Left lung (tissue), 10 donors: ENCODE results near the gene DNAJC1. TPM values are rescaled to one million over a fixed set of nuclear protein-coding genes. Genes with fewer than 3 reads are reported as not detected.

Source experiments
- ATAC-seq: fragments of 200-7000 bp; cut with Tn5 transposase; one replicate; pipeline ENCODE4 v1.9.1; 2020; ENCODE audit warnings: moderate library complexity
- DNase-seq, 4 donors: peaks; one replicate each; pipeline ENCODE4 v3.0.0-alpha.2; 2013 to 2020
- H3K27ac ChIP-seq, 2 donors: fragments of 200-600 bp; sonication (generic) in 1 of 2; one replicate each; pipeline versions ENCODE4 v1.5.0 to v1.8.0; 2020 to 2021
- H3K27me3 ChIP-seq, 2 donors: fragments of 200-600 bp; sonication (generic) in 1 of 2; one replicate each; pipeline versions ENCODE4 v1.5.0 to v1.8.0; 2020 to 2021
- H3K36me3 ChIP-seq, 2 donors: fragments of 200-600 bp; sonication (generic) in 1 of 2; one replicate each; pipeline versions ENCODE4 v1.5.0 to v1.8.0; 2020 to 2021
- H3K4me1 ChIP-seq, 2 donors: fragments of 200-600 bp; one replicate each; pipeline ENCODE4 v1.8.0; 2021
- H3K4me3 ChIP-seq, 2 donors: fragments of 200-600 bp; sonication (generic) in 1 of 2; one replicate each; pipeline versions ENCODE4 v1.5.0 to v1.8.0; 2020 to 2021; ENCODE audit warnings: mild to moderate bottlenecking in 1 of 2
- H3K9me3 ChIP-seq, 2 donors: fragments of 200-600 bp; sonication (generic) in 1 of 2; one replicate each; pipeline versions ENCODE4 v1.5.0 to v1.8.0; 2020 to 2021
- intact Hi-C, 2 donors: fragments of 100-400 bp; cut with DNase I; formaldehyde crosslinking; loops; one replicate each; pipeline versions ENCODE4 v1.11.2 to v1.14.2; 2022
- polyA plus RNA-seq, 6 donors: library from polyadenylated mRNA; unstranded; fragments of 120-200 nt; gene quantifications; one replicate each; pipeline ENCODE4 v1.2.1, GENCODE V29; 2013; ENCODE audit not compliant: insufficient read length in 6 of 6
- total RNA-seq, 2 donors: library from RNA; stranded (reverse); fragmentation: NEBNext Ultra II Directional; extraction: Animal tissue kit (Norgen Biotek cat#: 25700); gene quantifications; one replicate each; pipeline ENCODE4 v1.2.1, GENCODE V29; 2021
- TF ChIP-seq, protein P1 (sequence below), 2 donors: fragments of 200-600 bp; sonication (generic) in 1 of 2; IDR thresholded peaks; one replicate each; pipeline versions ENCODE4 v1.5.0 to v1.8.0; 2021; ENCODE audit warnings: antibody characterized with exemption in 2 of 2
- donor health status: DM: no; HTN: yes; CAD: no.
- donor health status: DM: no; HTN: no; CAD: no.

DNAJC1 gene
- total and polyA plus RNA-seq, 8 donors, result 29.1 to 40.9 (median 32.9) TPM

DNA sequence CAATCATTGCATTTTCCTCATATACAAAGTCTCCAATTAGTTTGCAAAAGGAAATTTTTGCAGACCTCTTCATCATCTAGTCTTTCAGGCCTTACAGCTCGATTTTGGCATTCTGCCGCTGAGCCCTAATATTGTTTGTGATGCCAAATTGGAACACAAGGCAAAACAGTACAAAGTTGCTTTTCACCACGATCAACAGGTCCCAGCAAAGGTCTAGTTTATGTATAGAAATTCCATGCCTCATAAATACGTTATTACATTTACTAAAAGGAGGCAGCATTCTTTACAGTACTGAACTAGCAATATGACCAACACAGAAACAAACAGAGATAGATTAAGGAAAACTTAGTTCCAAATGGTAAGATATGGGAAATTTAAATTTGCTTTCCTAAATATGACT, 7.0 kb upstream of the DNAJC1 start:
- no peaks in the 10 kb centered on the region for H3K27me3 ChIP-seq
- TF ChIP-seq, protein P1, sequence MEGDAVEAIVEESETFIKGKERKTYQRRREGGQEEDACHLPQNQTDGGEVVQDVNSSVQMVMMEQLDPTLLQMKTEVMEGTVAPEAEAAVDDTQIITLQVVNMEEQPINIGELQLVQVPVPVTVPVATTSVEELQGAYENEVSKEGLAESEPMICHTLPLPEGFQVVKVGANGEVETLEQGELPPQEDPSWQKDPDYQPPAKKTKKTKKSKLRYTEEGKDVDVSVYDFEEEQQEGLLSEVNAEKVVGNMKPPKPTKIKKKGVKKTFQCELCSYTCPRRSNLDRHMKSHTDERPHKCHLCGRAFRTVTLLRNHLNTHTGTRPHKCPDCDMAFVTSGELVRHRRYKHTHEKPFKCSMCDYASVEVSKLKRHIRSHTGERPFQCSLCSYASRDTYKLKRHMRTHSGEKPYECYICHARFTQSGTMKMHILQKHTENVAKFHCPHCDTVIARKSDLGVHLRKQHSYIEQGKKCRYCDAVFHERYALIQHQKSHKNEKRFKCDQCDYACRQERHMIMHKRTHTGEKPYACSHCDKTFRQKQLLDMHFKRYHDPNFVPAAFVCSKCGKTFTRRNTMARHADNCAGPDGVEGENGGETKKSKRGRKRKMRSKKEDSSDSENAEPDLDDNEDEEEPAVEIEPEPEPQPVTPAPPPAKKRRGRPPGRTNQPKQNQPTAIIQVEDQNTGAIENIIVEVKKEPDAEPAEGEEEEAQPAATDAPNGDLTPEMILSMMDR (IDR thresholded peaks at IDR 0.05), result no peak
- ATAC-seq, result no peak
- no peak overlapping the region for H3K27ac ChIP-seq
- DNase-seq, result peak in 1 of 4 donors; percentile 40
- peaks cover 0 to 8% of the 10 kb centered on the region in 2 donors for H3K4me1 ChIP-seq
- intact Hi-C loops, result no loop called here
- no peaks in the 10 kb centered on the region for H3K9me3 ChIP-seq
- no peak overlapping the region for H3K4me3 ChIP-seq
- no peaks in the 10 kb centered on the region for H3K36me3 ChIP-seq

DNA sequence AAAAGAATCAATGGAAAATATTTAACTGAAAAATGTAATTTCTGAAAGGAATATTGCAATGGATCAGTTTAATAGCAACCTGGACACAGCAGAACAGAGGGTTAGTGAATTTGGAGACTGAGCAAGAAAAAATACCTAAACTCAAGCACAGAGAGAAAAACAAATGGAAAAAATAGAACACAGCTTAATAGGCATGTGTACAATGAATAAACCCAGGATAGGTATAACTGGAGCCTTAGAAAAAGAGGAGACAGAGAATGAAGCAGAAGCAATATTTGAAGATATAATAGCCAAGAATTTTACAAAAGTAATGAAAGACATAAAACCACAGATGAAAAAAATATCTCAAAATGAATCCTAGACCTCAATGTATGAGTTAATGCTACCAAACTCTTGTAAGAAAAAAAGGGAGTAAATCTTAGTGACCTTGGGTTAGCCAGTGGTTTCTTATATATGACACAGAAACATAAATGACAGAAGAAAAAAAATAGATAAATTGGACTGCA, 2.9 kb upstream of the DNAJC1 start:
- TF ChIP-seq, protein P1 (IDR thresholded peaks at IDR 0.05), result no peak
- Histone ChIP-seq H3K4me1 (peaks cover 6 to 21% of the 10 kb centered on the region in 2 donors), H3K9me3 (no peaks in the 10 kb centered on the region), H3K4me3 (no peak overlapping the region), H3K27me3 (no peaks in the 10 kb centered on the region), H3K36me3 (no peaks in the 10 kb centered on the region), H3K27ac (no peak overlapping the region)
- ATAC-seq (no peak), DNase-seq (no peak)
- intact Hi-C loops, result loop anchor here in 1 of 2 donors (10.0 kb wide), 1 partner anchor 988 kb away; no protein-coding TSS in a partner anchor

DNA sequence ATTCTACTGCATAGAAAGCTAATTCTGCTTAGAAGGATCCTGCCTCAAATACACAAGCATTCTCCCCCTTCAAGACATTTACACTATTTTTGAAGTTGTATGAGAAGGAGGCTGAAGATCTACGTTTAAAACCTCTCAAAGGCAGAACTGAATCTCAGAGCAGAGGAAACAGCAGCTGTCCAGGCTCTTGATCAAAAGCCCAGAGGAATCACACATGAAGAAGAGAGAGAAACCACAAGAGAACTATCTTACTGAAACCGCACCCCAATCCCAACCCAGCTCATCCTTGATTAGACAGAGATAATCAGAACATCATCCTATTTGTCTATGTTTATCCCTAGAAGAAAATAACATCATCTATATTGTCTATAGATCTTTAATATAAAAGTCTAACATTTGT, 2.2 kb upstream of the DNAJC1 start:
- intact Hi-C loops, result loop anchor here in 1 of 2 donors (10.0 kb wide), 1 partner anchor 989 kb away; no protein-coding TSS in a partner anchor
- ATAC-seq (no peak), DNase-seq (no peak)
- H3K27ac ChIP-seq, result no peak overlapping the region
- H3K4me3 ChIP-seq, result no peak overlapping the region
- H3K9me3 ChIP-seq, result no peaks in the 10 kb centered on the region
- H3K27me3 ChIP-seq, result no peaks in the 10 kb centered on the region
- H3K36me3 ChIP-seq, result no peaks in the 10 kb centered on the region
- TF ChIP-seq, protein P1 (IDR thresholded peaks at IDR 0.05), result no peak
- H3K4me1 ChIP-seq, result peaks cover 6 to 23% of the 10 kb centered on the region in 2 donors

DNA sequence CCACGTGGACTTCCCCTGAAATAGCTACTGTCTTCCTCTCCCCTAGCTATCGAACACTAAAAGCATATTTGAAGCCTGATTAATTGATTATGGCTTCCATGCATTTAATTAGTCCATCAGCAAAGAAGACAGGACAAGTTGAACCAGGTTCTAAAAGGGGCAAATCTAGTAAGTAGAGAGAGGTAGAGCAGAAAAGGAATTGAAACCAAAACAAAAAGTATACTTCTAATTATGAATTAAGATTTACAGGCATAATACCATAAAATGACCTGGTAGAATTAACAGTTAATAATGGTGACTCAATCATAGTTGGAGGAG, 393 bp upstream of the DNAJC1 start:
- intact Hi-C loops, result loop anchor here in 1 of 2 donors (10.0 kb wide), 1 partner anchor 991 kb away; no protein-coding TSS in a partner anchor

DNA sequence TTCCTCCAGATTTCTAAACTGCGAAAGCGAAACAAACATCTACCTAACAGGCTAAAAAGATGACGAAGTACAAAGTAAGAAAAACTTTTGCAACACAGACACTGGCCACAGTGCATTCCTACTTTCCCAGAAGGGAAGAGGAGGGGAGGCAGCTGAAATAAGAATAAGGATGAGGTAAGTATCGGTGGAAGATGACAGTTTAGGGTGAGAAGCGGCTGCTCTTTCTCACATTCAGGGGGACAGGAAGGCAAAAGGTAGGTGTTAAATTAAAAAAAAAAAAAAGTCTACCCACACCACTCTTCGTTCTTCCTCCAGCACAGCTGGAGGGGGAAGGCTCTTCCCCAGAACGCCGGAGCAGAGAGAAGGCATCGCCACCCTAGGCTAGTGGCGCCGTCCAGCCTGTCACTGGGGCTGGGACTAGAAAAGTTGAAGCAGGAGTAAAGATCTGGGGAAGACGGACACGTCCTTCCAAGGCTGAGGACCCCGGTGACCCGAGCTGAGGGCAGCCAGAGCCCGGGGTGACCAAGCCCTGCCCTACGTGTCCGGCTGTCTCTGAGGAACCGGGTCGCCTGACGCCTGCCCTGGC, 846 bp downstream of the DNAJC1 start:
- no peaks in the 10 kb centered on the region for H3K27me3 ChIP-seq
- TF ChIP-seq, protein P1 (IDR thresholded peaks at IDR 0.05), result no peak
- peaks cover 6 to 23% of the 10 kb centered on the region in 2 donors for H3K4me1 ChIP-seq
- H3K4me3 ChIP-seq, result peak overlapping the region; percentile 78
- H3K36me3 ChIP-seq, result no peaks in the 10 kb centered on the region
- no peaks in the 10 kb centered on the region for H3K9me3 ChIP-seq
- DNase-seq (peak in 1 of 4 donors; percentile 46), ATAC-seq (peak; percentile 36)
- intact Hi-C loops, result loop anchor here in 1 of 2 donors (10.0 kb wide), 1 partner anchor 992 kb away; no protein-coding TSS in a partner anchor
- peak overlapping the region; percentile 91 to 93 for H3K27ac ChIP-seq

More for the DNA sequence above, 393 bp upstream of the DNAJC1 start:
- DNase-seq (no peak), ATAC-seq (no peak)
- Histone ChIP-seq H3K9me3 (no peaks in the 10 kb centered on the region), H3K27ac (peak overlapping the region; percentile 91 to 93), H3K4me3 (peak overlapping the region; percentile 78), H3K27me3 (no peaks in the 10 kb centered on the region), H3K36me3 (no peaks in the 10 kb centered on the region), H3K4me1 (peaks cover 6 to 23% of the 10 kb centered on the region in 2 donors)
- TF ChIP-seq, protein P1 (IDR thresholded peaks at IDR 0.05), result no peak
